ENCODE measurements around the gene WASHC4.

Gene WASHC4, protein sequence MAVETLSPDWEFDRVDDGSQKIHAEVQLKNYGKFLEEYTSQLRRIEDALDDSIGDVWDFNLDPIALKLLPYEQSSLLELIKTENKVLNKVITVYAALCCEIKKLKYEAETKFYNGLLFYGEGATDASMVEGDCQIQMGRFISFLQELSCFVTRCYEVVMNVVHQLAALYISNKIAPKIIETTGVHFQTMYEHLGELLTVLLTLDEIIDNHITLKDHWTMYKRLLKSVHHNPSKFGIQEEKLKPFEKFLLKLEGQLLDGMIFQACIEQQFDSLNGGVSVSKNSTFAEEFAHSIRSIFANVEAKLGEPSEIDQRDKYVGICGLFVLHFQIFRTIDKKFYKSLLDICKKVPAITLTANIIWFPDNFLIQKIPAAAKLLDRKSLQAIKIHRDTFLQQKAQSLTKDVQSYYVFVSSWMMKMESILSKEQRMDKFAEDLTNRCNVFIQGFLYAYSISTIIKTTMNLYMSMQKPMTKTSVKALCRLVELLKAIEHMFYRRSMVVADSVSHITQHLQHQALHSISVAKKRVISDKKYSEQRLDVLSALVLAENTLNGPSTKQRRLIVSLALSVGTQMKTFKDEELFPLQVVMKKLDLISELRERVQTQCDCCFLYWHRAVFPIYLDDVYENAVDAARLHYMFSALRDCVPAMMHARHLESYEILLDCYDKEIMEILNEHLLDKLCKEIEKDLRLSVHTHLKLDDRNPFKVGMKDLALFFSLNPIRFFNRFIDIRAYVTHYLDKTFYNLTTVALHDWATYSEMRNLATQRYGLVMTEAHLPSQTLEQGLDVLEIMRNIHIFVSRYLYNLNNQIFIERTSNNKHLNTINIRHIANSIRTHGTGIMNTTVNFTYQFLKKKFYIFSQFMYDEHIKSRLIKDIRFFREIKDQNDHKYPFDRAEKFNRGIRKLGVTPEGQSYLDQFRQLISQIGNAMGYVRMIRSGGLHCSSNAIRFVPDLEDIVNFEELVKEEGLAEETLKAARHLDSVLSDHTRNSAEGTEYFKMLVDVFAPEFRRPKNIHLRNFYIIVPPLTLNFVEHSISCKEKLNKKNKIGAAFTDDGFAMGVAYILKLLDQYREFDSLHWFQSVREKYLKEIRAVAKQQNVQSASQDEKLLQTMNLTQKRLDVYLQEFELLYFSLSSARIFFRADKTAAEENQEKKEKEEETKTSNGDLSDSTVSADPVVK

GRCh38 chr12:105107494-105108371 is at the start of gene WASHC4:
Gene WASHC4 (plus strand): TSS chr12:105107731. CDS start chr12:105107801, 70 bp downstream.
- in situ Hi-C loops (cut with MboI; ENCODE audit: low pct_unique_long_range_greater_than_20kb, low sequenced_read_pairs): no loop called here
- peak; percentile 95 for DNase-seq

- in situ Hi-C loops (cut with MboI; ENCODE audit: low pct_unique_long_range_greater_than_20kb, low sequenced_read_pairs): loop anchor here (25.0 kb wide), 1 partner anchor 849 kb away; the partner anchor contains the start of gene TXNRD1
- DNase-seq: no peak
These were observed 46.7 kb upstream of the WASHC4 start for GRCh38 chr12:105060715-105061378.

DNA sequence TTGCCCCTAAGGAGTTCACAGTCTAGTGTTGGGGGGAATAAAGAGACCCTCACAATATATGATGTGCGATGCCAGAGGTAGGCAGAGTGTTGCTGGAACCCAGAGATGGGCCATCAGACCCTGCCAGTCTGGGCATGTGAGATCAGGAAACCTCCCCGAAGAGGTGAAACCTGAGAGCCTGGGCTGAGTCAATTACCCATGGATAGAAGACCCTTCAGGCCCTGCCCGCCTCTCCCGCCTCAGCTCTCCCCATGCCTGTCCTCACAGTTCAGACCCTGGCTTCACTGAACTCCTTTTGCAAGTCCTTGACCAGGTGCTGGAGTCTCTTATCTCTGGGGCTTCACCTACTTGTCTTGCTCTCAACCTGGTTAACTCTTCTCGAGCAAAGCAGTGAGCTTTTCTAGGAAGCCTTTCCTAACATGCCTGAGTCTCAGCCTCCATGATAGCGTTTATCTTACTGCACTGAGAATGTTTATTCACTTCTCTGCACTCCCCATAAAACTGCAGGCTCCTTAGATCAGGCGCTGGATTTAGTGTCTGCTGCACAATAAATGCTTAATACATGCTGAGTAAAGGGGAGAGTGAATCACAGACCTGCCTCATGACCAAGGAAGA is 42.9 kb upstream of the WASHC4 start:
- in situ Hi-C loops (cut with MboI; ENCODE audit: low pct_unique_long_range_greater_than_20kb, low sequenced_read_pairs): loop anchor here (25.0 kb wide), 1 partner anchor 852 kb away; the partner anchor contains the start of gene TXNRD1

DNA sequence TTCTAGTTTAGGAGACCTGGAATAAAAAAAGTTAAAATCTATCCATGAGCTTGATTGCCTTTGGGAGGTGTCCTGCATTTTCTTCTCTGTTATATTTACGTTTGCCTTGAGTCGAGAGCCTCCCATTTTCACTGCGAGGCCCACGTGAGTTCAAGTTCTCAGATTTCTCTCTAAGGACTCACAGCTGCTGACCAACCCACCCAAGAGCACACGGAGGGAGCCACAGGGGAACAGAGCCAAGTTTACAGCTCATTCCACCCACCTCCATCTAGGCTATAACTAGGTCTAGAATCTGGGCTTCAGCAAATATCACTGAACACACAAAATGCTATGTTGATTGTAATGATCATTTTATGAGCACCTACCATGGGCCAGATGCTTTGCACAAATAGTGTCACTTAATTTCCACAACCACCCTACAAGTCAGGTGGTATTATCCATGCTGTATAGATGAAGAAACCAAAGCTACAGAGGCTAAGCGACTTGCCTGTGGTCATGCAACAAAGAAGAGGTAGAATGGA is 40.0 kb upstream of the WASHC4 start:
- in situ Hi-C loops (cut with MboI; ENCODE audit: low pct_unique_long_range_greater_than_20kb, low sequenced_read_pairs): loop anchor here (25.0 kb wide), 1 partner anchor 855 kb away; the partner anchor contains the start of gene TXNRD1
- DNase-seq: no peak

More for the DNA sequence above, 42.9 kb upstream of the WASHC4 start:
- DNase-seq: no peak

DNA sequence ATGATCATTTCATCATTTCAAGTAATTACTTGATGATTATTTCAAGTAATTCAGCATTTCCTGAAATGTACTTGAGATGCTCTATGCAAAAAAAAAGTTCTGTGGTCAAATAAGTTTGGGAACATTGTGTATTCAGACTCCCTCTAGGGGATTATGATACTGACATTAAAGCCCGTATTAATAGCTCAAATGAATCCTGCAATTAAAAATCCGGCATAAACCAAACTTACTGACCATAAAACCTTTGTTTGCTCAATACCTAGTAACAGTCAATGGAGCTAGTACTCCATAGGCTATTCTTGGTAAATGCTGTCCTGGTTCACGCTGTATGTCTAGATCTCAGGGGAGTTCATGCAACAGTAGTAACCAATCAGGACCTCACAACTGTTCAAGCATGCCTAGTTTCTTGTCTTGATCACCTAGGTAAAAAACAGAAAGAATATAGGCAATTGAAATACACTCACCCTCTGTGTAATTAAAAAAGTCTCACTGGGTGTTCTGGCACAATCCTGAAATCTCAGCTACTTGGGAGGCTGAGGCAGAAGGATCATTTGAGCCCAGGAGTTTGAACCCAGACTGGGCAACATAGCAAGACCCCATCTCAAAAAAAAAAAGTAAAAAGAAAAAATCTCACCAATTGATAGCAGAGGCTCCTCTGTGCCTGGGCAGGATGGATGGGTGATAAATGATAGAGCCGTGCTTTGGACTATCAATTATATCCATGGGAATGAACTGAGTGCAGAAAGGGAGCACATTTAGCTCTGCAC is 37.4 kb upstream of the WASHC4 start:
- in situ Hi-C loops (cut with MboI; ENCODE audit: low pct_unique_long_range_greater_than_20kb, low sequenced_read_pairs): loop anchor here (25.0 kb wide), 1 partner anchor 858 kb away; the partner anchor contains the start of gene TXNRD1
- DNase-seq: no peak

DNA sequence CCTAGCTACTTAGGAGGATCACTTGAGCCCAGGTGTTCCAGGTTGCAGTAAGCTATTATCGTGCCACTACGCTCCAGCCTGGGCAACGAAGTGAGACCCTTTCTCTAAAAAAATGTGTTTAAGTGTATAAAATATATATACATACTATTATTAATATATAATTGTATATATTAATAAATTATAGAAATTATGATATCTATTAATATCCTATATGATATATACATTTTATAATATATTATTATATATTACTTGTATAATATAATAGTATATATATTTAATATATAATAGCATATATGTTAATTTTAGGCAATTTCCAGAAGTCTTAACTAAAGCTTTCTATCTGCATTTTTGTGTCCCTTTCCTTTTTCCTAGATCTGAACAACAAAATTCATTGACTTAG is 35.5 kb upstream of the WASHC4 start:
- DNase-seq: no peak
- in situ Hi-C loops (cut with MboI; ENCODE audit: low pct_unique_long_range_greater_than_20kb, low sequenced_read_pairs): loop anchor here (25.0 kb wide), 1 partner anchor 860 kb away; the partner anchor contains the start of gene TXNRD1

DNA sequence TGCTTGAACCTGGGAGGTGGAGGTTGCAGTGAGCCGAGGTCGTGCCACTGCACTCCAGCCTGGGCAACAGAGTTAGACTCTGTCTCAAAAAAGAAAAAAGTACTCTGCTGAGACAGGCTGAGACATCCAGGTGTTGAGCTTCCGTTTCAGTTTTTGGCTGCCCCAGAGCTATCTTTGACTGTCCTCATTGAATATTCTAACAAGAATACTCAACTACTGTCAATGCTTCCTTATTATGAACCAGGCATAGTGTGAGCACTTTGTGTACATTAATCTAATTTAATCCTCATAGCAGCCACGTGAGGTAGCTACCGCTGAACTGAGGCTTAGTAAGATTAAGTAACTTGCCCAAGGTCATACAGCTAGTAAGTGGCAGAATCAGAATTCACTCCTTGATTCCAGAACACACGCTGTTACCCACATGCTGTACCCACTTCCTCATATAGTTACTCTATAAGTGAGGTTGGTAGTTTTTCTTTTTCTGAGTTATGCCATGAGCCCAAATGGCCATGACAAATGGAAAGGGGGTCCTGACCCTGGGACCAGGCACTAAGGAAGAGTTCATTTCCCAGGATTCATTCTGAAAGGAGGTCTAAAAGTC is 34.5 kb upstream of the WASHC4 start:
- DNase-seq: no peak
- in situ Hi-C loops (cut with MboI; ENCODE audit: low pct_unique_long_range_greater_than_20kb, low sequenced_read_pairs): loop anchor here (25.0 kb wide), 1 partner anchor 861 kb away; the partner anchor contains the start of gene TXNRD1

DNA sequence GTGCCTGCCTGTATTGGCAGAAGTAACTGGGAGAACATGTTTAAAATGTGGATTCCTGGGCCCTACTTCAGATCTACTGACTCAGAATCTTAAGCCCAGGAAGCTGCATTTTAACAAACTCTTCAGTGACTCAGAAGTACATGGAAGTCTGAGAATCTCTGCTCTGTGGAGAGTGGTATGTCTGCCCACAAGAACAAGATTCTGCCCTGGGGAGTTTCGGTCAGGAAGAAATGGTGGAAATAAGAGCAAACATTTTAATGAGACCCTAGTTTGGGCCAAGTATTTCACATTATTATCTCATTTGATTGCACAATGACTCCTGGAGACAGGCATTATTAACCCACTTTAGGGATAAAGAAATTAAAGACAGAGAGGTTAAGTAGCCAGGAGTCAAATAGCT is 31.4 kb upstream of the WASHC4 start:
- no peak for DNase-seq
- in situ Hi-C loops (cut with MboI; ENCODE audit: low pct_unique_long_range_greater_than_20kb, low sequenced_read_pairs): no loop called here

GRCh38 chr12:105076913-105077312 is 30.6 kb upstream of the WASHC4 start:
- no peak for DNase-seq
- in situ Hi-C loops (cut with MboI; ENCODE audit: low pct_unique_long_range_greater_than_20kb, low sequenced_read_pairs): no loop called here

DNA sequence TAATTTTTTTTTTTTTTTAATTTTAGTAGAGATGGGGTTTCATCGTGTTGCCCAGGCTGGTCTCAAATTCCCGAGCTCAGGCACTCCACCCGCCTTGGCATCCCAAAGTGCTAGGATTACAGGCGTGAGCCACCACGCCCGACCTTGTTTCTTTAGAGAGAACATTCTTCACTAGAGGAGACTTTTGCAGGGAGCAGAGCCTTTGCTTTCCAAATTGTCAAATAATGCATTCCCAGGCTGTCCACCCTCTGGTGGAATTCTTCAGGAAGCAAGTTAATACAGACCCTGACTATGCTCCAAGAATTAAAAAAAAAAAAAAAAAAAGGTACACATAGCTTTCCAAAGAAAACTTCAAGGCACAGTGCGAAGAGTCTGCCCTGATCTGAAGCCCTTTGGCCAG is 30.1 kb upstream of the WASHC4 start:
- DNase-seq: no peak
- in situ Hi-C loops (cut with MboI; ENCODE audit: low pct_unique_long_range_greater_than_20kb, low sequenced_read_pairs): no loop called here

DNA sequence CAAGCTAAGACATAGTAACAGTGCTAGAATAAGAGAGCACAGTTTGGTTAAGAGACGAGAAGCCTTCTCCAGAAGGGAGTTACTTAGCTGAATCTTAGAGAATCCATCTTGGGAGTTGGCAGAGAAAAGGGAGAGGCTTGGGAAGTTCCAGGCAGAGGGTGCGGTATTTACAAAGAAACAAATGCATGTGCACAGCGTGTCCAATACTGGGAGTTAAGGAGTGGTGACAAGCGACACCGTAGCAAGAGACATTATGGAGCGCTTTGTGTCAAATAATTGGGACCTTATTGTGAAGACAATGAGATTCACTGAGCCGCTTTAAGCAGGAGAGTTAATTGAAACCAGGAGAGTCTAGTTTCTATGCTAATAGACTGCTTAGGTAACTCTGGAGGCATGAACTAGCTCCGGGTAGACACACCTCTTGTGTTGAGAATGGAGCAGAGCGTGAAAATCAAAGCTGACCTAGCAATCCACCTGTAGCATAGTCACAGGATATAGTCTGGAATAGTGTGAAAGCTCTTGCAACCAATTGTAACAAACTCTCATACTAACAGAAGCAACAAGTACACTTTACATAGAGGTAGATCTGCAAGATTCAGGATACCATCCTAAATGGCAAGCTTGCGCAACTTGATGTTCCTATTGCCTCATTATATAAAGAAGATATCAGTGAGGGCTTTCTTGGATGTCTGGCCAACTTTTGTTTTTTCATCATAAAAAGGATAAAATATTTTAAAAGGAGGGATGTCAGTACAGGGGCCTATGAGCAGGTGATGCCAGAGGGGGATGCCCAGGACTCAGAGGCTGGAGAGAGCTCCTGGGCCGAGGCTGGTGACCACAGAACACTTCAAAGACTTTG is 28.6 kb upstream of the WASHC4 start:
- in situ Hi-C loops (cut with MboI; ENCODE audit: low pct_unique_long_range_greater_than_20kb, low sequenced_read_pairs): no loop called here
- no peak for DNase-seq

DNA sequence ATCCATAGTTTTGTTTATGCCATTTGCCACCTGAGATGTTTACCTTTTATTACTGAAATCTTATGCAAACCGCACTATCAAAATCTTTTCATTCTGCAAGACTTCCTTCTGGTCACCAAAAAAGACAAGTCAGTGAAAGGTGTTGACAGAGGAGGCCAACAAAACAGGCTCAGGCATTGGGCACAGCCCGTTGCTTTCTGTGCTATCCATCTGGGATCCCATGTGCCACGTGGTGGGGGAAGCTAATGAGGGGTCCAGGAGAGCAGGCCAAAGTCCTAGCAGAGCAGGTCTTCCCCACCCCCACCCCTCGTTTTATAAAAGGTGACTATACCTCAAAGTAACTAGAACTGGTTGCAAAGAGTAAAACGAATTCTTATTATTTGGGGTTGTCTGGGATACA is 24.5 kb upstream of the WASHC4 start:
- no peak for DNase-seq
- in situ Hi-C loops (cut with MboI; ENCODE audit: low pct_unique_long_range_greater_than_20kb, low sequenced_read_pairs): no loop called here

DNA sequence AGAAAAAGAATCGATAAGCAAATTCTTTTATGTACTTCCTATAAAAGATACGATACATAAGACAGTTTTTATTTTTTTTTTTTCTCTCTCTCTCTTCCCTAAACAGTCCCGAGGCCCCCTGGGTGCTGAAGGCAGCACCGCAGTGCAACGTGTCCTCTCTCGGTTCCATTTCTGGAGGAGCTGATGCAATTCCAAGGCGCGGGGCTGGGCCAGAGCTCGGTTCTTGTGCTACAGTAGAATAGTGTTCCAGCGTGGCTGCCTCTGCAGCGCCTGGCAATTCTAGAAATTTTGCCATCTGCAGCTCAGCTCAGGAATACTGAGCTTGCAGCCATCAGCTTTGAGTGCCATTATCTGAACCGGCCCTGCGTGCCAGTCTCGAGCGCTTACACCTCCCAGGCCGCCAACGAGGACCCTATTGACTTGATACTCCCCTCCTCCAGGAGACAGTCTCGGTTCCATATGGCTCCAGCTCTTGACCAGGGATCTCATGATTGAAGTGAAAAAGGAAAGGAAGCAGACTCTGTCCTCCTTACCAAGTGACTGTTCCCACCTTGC is 23.9 kb upstream of the WASHC4 start:
- no peak for DNase-seq
- in situ Hi-C loops (cut with MboI; ENCODE audit: low pct_unique_long_range_greater_than_20kb, low sequenced_read_pairs): no loop called here

DNA sequence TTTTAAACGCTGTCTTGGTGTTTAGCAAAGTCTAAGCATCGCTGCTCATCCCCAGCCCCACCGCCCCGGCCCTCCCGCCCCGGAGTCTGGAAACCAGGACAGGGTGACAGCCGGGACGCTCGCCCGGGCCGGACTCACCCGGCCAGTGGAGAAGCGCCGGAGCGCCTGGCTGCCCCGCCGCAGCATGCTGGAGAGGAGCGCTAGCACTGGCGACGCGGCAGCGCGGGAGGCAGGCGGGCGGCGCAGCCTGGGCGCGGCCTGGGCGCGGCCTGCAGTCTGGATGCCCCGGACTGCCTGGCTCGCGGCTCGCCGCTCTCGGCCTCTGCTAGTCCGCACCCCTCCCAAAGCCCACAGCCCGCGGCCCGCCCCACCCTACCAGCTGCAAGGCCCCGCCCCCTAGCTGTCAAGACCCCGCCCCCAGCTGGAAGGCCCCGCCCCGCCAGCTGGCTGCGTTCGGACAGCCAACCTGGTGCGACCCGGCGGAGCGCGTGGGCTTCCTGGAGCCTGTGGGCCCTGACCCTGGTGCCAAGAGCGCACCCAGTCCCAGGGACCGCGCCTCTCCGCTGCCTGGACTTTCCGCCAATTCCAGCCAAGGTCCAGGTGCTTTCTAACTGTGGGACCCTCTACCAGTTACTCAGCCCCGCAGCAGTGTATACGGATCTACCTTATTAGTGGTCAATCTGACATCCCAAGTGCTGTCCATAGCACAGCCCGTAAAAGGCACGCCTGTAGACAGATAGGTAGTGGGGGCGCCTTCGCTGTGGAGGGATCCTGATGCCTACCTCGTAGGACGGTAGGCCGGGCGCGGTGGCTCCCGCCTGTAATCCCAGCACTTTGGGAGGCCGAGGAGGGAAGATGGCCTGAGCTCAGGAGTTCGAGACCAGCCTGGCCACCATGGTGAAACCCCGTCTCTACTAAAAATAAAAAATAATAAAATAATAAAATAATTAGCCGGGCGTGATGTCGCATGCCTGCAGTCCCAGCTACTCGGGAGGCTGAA is 23.0 kb upstream of the WASHC4 start, which contains the start of gene ALDH1L2:
Gene ALDH1L2, minus strand, starts transcription at position 208 of the 1,000 bp plus-strand sequence. Its CDS starts 22 bp downstream, at position 186.
- no peak for DNase-seq
- in situ Hi-C loops (cut with MboI; ENCODE audit: low pct_unique_long_range_greater_than_20kb, low sequenced_read_pairs): no loop called here

All from KBM-7 (cell line).